Gastroesophageal sphincter (tissue), 4 donors: ENCODE results near the gene PDS5A. TPM values are rescaled to one million over a fixed set of nuclear protein-coding genes. Genes with fewer than 3 reads are reported as not detected.

Source experiments
- ATAC-seq: fragments of 150-250 bp; one replicate; pipeline ENCODE4 v1.9.1; 2016; ENCODE audit warnings: mild to moderate bottlenecking, moderate library complexity
- H3K27ac ChIP-seq, 4 donors: fragments of 200-600 bp; sonication (generic) in 3 of 4; 1 replicate in 3 of 4; 2 replicates in 1 of 4; pipeline ENCODE4 v1.5.1; 2016 to 2019
- H3K27me3 ChIP-seq: fragments of 200-600 bp; sonication (generic); one replicate; pipeline ENCODE4 v1.5.1; 2019
- H3K36me3 ChIP-seq, 2 donors: fragments of 200-600 bp; sonication (generic); one replicate each; pipeline ENCODE4 v1.5.1; 2019; ENCODE audit warnings: control low read depth in 1 of 2
- H3K4me1 ChIP-seq, 3 donors: fragments of 200-600 bp; sonication (generic); 1 replicate in 2 of 3; 2 replicates in 1 of 3; pipeline ENCODE4 v1.5.1; 2016 to 2019; ENCODE audit warnings: control low read depth in 2 of 3
- H3K4me3 ChIP-seq, 2 donors: fragments of 200-600 bp; sonication (generic); one replicate each; pipeline ENCODE4 v1.5.1; 2019; ENCODE audit warnings: mild to moderate bottlenecking in 1 of 2, moderate library complexity in 1 of 2
- H3K9me3 ChIP-seq, 3 donors: fragments of 200-600 bp; sonication (generic); one replicate each; pipeline ENCODE4 v1.5.1; 2017 to 2019; ENCODE audit warnings: control low read depth in 2 of 3
- EP300 ChIP-seq: sonication (generic); formaldehyde crosslinking; IDR thresholded peaks from one replicate; pipeline ENCODE4 v1.6.1; 2017; ENCODE audit warnings: antibody characterized with exemption, mild to moderate bottlenecking
- POLR2A ChIP-seq, 2 donors: fragments of 450-650 bp; IDR thresholded peaks; one replicate each; pipeline ENCODE4 v1.6.1; 2017; ENCODE audit warnings: antibody characterized with exemption in 2 of 2, mild to moderate bottlenecking in 2 of 2, moderate library complexity in 1 of 2
- POLR2AphosphoS5 ChIP-seq: sonication (generic); formaldehyde crosslinking; IDR thresholded peaks from one replicate; pipeline ENCODE4 v1.6.1; 2017; ENCODE audit warnings: antibody characterized with exemption
- WGBS, 2 donors: methylation state at CpG; one replicate each; pipeline ENCODE4 v1.1.5; 2018; ENCODE audit warnings: low coverage in 1 of 2; 5-methylcytosine and 5-hydroxymethylcytosine counted together
- total RNA-seq, 4 donors: library from RNA; depleted of rRNA; stranded (reverse); fragments of >200 nt; gene quantifications; one replicate each; pipeline ENCODE4 v1.1.0, GENCODE V29; 2016
- TF ChIP-seq, protein P1 (sequence below), 4 experiments: fragments of 200-600 bp in 2 of 4; fragments of 450-650 bp in 2 of 4; sonication (generic) in 1 of 4; IDR thresholded peaks; one replicate each; pipeline ENCODE4 v1.5.1; 2017 to 2019; ENCODE audit warnings: antibody characterized with exemption in 4 of 4, mild to moderate bottlenecking in 2 of 4, moderate library complexity in 2 of 4

The PDS5A gene
- total RNA-seq, 4 donors from 2014 or later, result 47.1 to 63.0 (median 57.1) TPM

DNA sequence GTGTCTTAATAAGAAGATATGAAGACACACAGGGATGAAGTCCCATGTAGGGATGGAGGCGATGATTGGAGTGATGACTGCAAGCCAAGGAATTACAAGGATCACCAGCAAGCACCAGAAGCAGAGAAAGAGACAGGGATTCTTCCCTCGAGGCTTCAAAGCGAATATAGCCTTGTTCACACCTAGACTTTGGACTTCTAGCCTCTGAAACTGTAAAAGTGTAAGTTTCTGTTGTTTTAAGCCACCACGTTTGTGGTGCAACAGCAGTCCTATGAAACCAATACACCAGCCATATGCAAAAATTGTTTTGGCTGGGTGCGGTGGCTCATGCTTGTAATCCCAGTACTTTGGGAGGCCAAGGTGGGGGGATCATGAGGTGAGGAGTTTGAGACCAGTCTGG lies 9.8 kb upstream of the PDS5A start:
- H3K4me1 ChIP-seq, result peaks cover 0 to 6% (median 0%) of the 10 kb centered on the region in 3 donors
- no peaks in the 10 kb centered on the region for H3K9me3 ChIP-seq
- no peaks in the 10 kb centered on the region for H3K27me3 ChIP-seq
- 81% methylated on average over 3 to 5 of the region's 5 CpGs for WGBS, 2 donors
- H3K27ac ChIP-seq, result no peak overlapping the region
- no peaks in the 10 kb centered on the region for H3K36me3 ChIP-seq
- no peak for ATAC-seq
- TF ChIP-seq, protein P1, sequence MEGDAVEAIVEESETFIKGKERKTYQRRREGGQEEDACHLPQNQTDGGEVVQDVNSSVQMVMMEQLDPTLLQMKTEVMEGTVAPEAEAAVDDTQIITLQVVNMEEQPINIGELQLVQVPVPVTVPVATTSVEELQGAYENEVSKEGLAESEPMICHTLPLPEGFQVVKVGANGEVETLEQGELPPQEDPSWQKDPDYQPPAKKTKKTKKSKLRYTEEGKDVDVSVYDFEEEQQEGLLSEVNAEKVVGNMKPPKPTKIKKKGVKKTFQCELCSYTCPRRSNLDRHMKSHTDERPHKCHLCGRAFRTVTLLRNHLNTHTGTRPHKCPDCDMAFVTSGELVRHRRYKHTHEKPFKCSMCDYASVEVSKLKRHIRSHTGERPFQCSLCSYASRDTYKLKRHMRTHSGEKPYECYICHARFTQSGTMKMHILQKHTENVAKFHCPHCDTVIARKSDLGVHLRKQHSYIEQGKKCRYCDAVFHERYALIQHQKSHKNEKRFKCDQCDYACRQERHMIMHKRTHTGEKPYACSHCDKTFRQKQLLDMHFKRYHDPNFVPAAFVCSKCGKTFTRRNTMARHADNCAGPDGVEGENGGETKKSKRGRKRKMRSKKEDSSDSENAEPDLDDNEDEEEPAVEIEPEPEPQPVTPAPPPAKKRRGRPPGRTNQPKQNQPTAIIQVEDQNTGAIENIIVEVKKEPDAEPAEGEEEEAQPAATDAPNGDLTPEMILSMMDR (IDR thresholded peaks at IDR 0.05), result no peak
- TF ChIP-seq POLR2AphosphoS5 (no peak), EP300 (no peak), POLR2A (IDR thresholded peaks at IDR 0.05) (no peak)
- no peak overlapping the region for H3K4me3 ChIP-seq

DNA sequence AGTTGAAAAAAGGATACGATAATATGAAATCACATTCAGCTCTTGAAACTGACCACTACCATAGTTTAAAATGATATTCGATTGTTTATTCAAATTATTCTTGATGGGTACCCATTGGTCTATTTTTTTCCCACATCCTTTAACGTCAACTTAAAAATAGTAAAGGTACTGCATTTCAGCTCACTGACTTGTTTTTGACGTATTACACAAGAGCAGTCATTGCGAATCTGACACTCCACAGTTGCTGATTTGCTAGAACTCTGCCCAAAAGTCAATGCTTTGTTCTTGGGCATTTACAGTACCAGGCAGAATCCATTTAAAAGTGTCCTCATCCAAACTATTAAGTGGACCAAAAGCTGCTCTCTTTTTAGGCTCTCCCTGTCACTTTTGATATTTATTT lies 1.2 kb upstream of the PDS5A start:
- peaks cover 0 to 17% of the 10 kb centered on the region in 2 donors for H3K36me3 ChIP-seq
- peak overlapping the region in 1 of 4 donors; percentile 96 for H3K27ac ChIP-seq
- TF ChIP-seq POLR2A (IDR thresholded peaks at IDR 0.05) (no peak), EP300 (no peak), POLR2AphosphoS5 (no peak)
- TF ChIP-seq, protein P1 (IDR thresholded peaks at IDR 0.05), result no peak
- H3K9me3 ChIP-seq, result no peaks in the 10 kb centered on the region
- H3K4me3 ChIP-seq, result no peak overlapping the region
- no peak for ATAC-seq
- 82 to 87% methylated on average over 5 of the region's 5 CpGs for whole genome bisulfite sequencing, 2 donors
- no peaks in the 10 kb centered on the region for H3K27me3 ChIP-seq
- peaks cover 0 to 35% (median 10%) of the 10 kb centered on the region in 3 donors for H3K4me1 ChIP-seq

DNA sequence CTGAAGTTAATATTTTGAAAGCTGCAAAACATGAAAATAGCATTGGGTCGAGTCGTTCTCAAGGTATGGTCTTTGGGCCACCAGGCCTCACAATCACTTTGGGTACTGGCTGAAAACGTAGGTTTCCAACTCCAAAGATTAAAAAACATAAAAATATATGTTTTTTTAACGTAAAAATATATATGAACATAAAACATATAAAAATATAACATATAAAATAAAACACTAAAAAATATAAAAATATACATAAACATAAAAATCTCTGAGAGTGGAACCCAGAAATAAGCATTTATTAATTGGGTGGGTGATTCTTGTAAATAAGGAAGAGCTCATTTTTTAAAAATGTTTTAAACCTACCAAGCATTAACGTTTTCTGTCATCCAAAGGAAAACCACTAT lies 666 bp upstream of the PDS5A start:
- TF ChIP-seq POLR2A (IDR thresholded peaks at IDR 0.05), result no peak
- TF ChIP-seq, protein P1 (IDR thresholded peaks at IDR 0.05), result no peak
- TF ChIP-seq EP300, result no peak
- no peak for TF ChIP-seq POLR2AphosphoS5
- ATAC-seq, result no peak
- WGBS, 2 donors, result 4 to 15% methylated on average over 5 of the region's 5 CpGs

DNA sequence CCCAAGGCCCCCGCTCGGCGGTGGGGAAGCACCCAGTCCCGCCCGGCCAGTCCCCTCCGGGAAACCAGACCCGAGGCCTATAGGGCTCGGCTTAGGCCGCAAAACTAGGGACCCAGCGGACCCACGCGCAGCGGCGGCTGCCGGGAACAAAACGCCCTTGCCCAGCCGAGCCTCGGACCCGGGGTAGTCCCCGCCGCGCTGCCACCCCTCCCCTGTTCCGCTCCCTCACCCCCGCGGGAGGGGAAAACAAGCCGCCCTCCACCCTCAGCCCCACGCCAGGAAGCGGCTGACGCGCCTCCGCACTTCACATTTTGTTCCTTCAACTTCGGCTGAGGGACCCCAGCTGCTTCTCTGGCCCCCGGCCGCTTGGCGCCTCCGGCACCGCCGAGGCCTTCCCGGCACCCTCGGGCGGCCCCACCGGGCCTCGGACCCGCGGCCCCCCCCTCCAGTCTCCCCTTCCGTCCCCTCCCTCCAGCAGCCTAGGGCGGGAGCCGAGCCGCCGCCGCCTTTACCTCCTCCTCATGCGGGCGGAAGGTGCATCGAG lies 694 bp downstream of the PDS5A start:
- no peaks in the 10 kb centered on the region for H3K27me3 ChIP-seq
- no peaks in the 10 kb centered on the region for H3K9me3 ChIP-seq
- peak; percentile 20 for ATAC-seq
- H3K4me1 ChIP-seq, result peaks cover 0 to 51% (median 10%) of the 10 kb centered on the region in 3 donors
- peaks cover 0 to 27% of the 10 kb centered on the region in 2 donors for H3K36me3 ChIP-seq
- TF ChIP-seq EP300 (no peak), POLR2AphosphoS5 (no peak), POLR2A (IDR thresholded peaks at IDR 0.05) (no peak)
- TF ChIP-seq, protein P1 (IDR thresholded peaks at IDR 0.05), result no peak
- WGBS, 2 donors, result 0 to 2% methylated on average over 7 to 10 of the region's 54 CpGs
- peak overlapping the region; percentile 97 to 98 for H3K4me3 ChIP-seq
- peak overlapping the region; percentile 88 to 99 (median 97) for H3K27ac ChIP-seq

More for the DNA sequence above, 666 bp upstream of the PDS5A start:
- H3K4me1 ChIP-seq, result peaks cover 0 to 40% (median 10%) of the 10 kb centered on the region in 3 donors
- peak overlapping the region; percentile 30 to 99 (median 97) for H3K27ac ChIP-seq
- peak overlapping the region; percentile 97 to 98 for H3K4me3 ChIP-seq
- no peaks in the 10 kb centered on the region for H3K27me3 ChIP-seq
- no peaks in the 10 kb centered on the region for H3K9me3 ChIP-seq
- peaks cover 0 to 23% of the 10 kb centered on the region in 2 donors for H3K36me3 ChIP-seq
